ENCODE measurements around the gene TH. TPM values are rescaled to one million over a fixed set of nuclear protein-coding genes. Genes with fewer than 3 reads are reported as not detected.
A peak's percentile ranks its signal among the peaks of the same experiment; 100 is the strongest.

TH gene
- polyA plus RNA-seq, 1 of the 3 experiments (the other 2 are of a cell fraction): not detected

- no peak for TF ChIP-seq TEAD4 (IDR thresholded peaks at IDR 0.05; ENCODE audit: borderline replicate concordance, insufficient read depth)
- no peak for TF ChIP-seq YY1 (IDR thresholded peaks at IDR 0.05; ENCODE audit: low read depth)
Measured at GRCh38 chr11:2188745-2189144, 17.1 kb upstream of the TH start (continued).

- Histone ChIP-seq H3K4me3 (ENCODE audit: low read depth in 2 of 2, low read length in 1 of 2) (no peak overlapping the region), H3K9me2 (no peaks in the 10 kb centered on the region), H3K9ac (no peak overlapping the region), H3K27ac (ENCODE audit: low read depth in 2 of 2, low read length in 1 of 2) (no peak overlapping the region), H4K20me1 (ENCODE audit: insufficient read depth) (no peaks in the 10 kb centered on the region), H3K9me3 (no peaks in the 10 kb centered on the region), H3K4me1 (ENCODE audit: control insufficient read depth in 1 of 2, insufficient read depth in 2 of 2, low read depth in 1 of 2, low read length in 1 of 2) (peaks cover 0 to 44% of the 10 kb centered on the region in 2 experiments; a peak in 1 of 4 replicates), H3K36me3 (replicated peaks in 1 of 2; ENCODE audit: control insufficient read depth in 1 of 2, insufficient read depth in 2 of 2, low read length in 1 of 2) (no peaks in the 10 kb centered on the region), H3F3A (replicated peaks; ENCODE audit: insufficient read depth) (no peaks in the 10 kb centered on the region), H2AFZ (ENCODE audit: low read depth) (no peak overlapping the region), H3K4me2 (no peak overlapping the region), H3K79me2 (ENCODE audit: insufficient read depth) (no peaks in the 10 kb centered on the region), H3K27me3 (ENCODE audit: insufficient read depth) (no peaks in the 10 kb centered on the region)
- TF ChIP-seq MEF2A (IDR thresholded peaks at IDR 0.05; ENCODE audit: borderline replicate concordance, low read depth) (no peak), PBX3 (IDR thresholded peaks at IDR 0.05) (no peak), USF2 (IDR thresholded peaks at IDR 0.05; ENCODE audit: borderline replicate concordance, low read depth, low read length) (no peak), FOXJ3 (CRISPR knock-in tag; IDR thresholded peaks at IDR 0.05) (0 out of 2 replicates have a peak, but pooled peaks have one; percentile 34), TEAD4 (IDR thresholded peaks at IDR 0.05; ENCODE audit: borderline replicate concordance, insufficient read depth) (no peak), SIN3A (IDR thresholded peaks at IDR 0.05; ENCODE audit: borderline replicate concordance, low read depth, low read length) (no peak)
- 90% methylated on average over 7 of the region's 7 CpGs for WGBS (ENCODE audit: low lambda C conversion rate)
- ChIA-PET POLR2A (no interaction called here), CTCF (interaction anchor here (0.9 to 3.5 kb wide), 9 partner anchors 7 to 591 kb away, joined by 3 to 49 read pairs (median 8); no protein-coding TSS in a partner anchor)
- DNase-seq: no peak
Measured at GRCh38 chr11:2187280-2187707, 15.7 kb upstream of the TH start.

- Histone ChIP-seq H3K4me1 (ENCODE audit: control insufficient read depth in 1 of 2, insufficient read depth in 2 of 2, low read depth in 1 of 2, low read length in 1 of 2) (peaks cover 0 to 39% of the 10 kb centered on the region in 2 experiments; a peak in 1 of 4 replicates), H3K9me3 (no peaks in the 10 kb centered on the region), H3K27me3 (ENCODE audit: insufficient read depth) (no peaks in the 10 kb centered on the region), H3K4me3 (ENCODE audit: low read depth in 2 of 2, low read length in 1 of 2) (no peak overlapping the region), H3K27ac (ENCODE audit: low read depth in 2 of 2, low read length in 1 of 2) (no peak overlapping the region; a peak in 1 of 4 replicates), H3K9ac (no peak overlapping the region), H2AFZ (ENCODE audit: low read depth) (no peak overlapping the region), H3K79me2 (ENCODE audit: insufficient read depth) (no peaks in the 10 kb centered on the region), H3F3A (replicated peaks; ENCODE audit: insufficient read depth) (no peaks in the 10 kb centered on the region), H4K20me1 (ENCODE audit: insufficient read depth) (no peaks in the 10 kb centered on the region), H3K9me2 (no peaks in the 10 kb centered on the region), H3K4me2 (no peak overlapping the region), H3K36me3 (replicated peaks in 1 of 2; ENCODE audit: control insufficient read depth in 1 of 2, insufficient read depth in 2 of 2, low read length in 1 of 2) (no peaks in the 10 kb centered on the region)
- ChIA-PET CTCF (interaction anchor here (0.6 to 3.5 kb wide), 25 partner anchors 8 to 591 kb away, joined by 3 to 49 read pairs (median 5); partner anchors contain the start of genes C11orf21, TH and TSPAN32), POLR2A (interaction anchor here (1.1 to 1.4 kb wide), 3 partner anchors 7 to 118 kb away, joined by 3 to 4 read pairs (median 4); no protein-coding TSS in a partner anchor)
- WGBS (ENCODE audit: low lambda C conversion rate): 58% methylated on average over 12 of the region's 21 CpGs
- peak; percentile 80 for DNase-seq
- TF ChIP-seq YY1 (IDR thresholded peaks at IDR 0.05; ENCODE audit: low read depth) (no peak), SMC3 (IDR thresholded peaks at IDR 0.05; ENCODE audit: low read depth, low read length) (peak; percentile 40; the same call in 1 of the 2 replicates), PBX3 (IDR thresholded peaks at IDR 0.05) (no peak), EP300 (IDR thresholded peaks at IDR 0.05; ENCODE audit: borderline replicate concordance in 1 of 2, low read depth in 1 of 2, low read length in 1 of 2) (no peak), CTCF (IDR thresholded peaks at IDR 0.05) (peak; percentile 17; the same call in 1 of the 2 replicates), ZBTB33 (IDR thresholded peaks at IDR 0.05; ENCODE audit: borderline replicate concordance, low read depth) (no peak), MEF2A (IDR thresholded peaks at IDR 0.05; ENCODE audit: borderline replicate concordance, low read depth) (no peak), TEAD4 (IDR thresholded peaks at IDR 0.05; ENCODE audit: borderline replicate concordance, insufficient read depth) (no peak), RAD21 (IDR thresholded peaks at IDR 0.05; ENCODE audit: low read length) (peak; percentile 73), USF2 (IDR thresholded peaks at IDR 0.05; ENCODE audit: borderline replicate concordance, low read depth, low read length) (no peak), CHD2 (IDR thresholded peaks at IDR 0.05; ENCODE audit: low read length, partially characterized antibody) (no peak)
Measured at GRCh38 chr11:2186669-2187279, 15.2 kb upstream of the TH start.
